GM12891 (cell line): ENCODE results near the gene C11orf87.

Source experiments
- POLR2A ChIP-seq: IDR thresholded peaks from 2 replicates; pipeline ENCODE4 v1.6.1; 2011; ENCODE audit warnings: low read depth, low read length, control low read depth
- POLR2AphosphoS5 ChIP-seq: IDR thresholded peaks from 2 replicates; pipeline ENCODE4 v1.6.1; 2011; ENCODE audit warnings: low read depth, low read length, control low read depth
- TAF1 ChIP-seq: IDR thresholded peaks from 2 replicates; pipeline ENCODE4 v1.6.1; 2011; ENCODE audit warnings: low read depth, low read length, control low read depth

DNA sequence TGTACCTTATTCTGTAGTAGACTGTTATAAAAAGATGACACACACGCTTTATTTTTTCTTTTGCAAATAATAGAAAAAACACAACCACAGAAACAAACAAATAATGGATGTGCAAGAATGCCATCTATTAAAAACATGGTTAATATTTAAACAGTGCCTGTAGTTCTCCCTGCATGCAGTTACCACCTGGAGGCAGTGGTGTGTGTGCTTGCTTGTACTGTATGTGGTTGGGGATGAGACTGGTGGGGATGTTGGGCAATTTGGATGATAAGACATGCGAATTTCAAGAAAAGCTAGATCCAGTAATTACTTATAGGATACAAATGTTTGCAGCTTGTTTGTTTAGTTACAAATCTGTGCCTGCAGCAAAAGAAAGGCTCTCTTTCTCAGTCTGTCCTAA is 3.6 kb downstream of the C11orf87 start:
- TF ChIP-seq POLR2AphosphoS5 (no peak), POLR2A (no peak), TAF1 (no peak)
